ENCODE measurements around the gene SMAD3.
A peak's percentile ranks its signal among the peaks of the same experiment; 100 is the strongest.
"Not testable (repeated sequence)": the region's sequence is repeated elsewhere in the genome, so short reads cannot be mapped to it uniquely, and the experiment has no call there.

The SMAD3 gene

DNA sequence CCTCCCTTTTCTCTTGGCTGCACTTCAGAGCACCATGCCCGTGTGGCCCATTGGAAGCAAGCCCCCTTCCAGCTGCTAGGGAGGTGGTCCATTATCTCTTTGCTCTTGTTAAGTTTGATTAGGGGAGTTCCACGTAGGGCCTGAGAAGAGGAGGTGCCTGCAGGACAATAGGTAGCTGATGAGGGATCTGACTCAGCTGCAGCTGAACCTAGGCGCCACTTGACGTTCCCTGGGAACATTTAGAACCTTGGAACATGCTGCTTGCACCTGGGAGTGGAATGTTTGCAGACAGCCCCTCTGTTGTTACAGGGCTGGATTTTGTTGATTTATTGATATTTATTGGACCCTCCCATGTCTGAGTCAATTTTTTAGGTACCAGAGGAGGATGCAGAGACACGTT is 4.7 kb downstream of the SMAD3 start:
- DNase-seq (ENCODE audit: low spot score in 2 of 2), result no peak
- peaks cover 15% of the 10 kb centered on the region for H3K36me3 Mint-ChIP-seq (ENCODE audit: insufficient read depth)
- no peak for ATAC-seq (replicated peaks; ENCODE audit: extremely low read depth, poor library complexity, severe bottlenecking)
- no peaks in the 10 kb centered on the region for H3K27me3 Mint-ChIP-seq
- H3K4me1 Mint-ChIP-seq, result peaks cover 70% of the 10 kb centered on the region
- no peak overlapping the region for H3K27ac Mint-ChIP-seq (ENCODE audit: low read depth)
- peak overlapping the region; percentile 89 for H3K4me3 Mint-ChIP-seq
- no peaks in the 10 kb centered on the region for H3K9me3 Mint-ChIP-seq

DNA sequence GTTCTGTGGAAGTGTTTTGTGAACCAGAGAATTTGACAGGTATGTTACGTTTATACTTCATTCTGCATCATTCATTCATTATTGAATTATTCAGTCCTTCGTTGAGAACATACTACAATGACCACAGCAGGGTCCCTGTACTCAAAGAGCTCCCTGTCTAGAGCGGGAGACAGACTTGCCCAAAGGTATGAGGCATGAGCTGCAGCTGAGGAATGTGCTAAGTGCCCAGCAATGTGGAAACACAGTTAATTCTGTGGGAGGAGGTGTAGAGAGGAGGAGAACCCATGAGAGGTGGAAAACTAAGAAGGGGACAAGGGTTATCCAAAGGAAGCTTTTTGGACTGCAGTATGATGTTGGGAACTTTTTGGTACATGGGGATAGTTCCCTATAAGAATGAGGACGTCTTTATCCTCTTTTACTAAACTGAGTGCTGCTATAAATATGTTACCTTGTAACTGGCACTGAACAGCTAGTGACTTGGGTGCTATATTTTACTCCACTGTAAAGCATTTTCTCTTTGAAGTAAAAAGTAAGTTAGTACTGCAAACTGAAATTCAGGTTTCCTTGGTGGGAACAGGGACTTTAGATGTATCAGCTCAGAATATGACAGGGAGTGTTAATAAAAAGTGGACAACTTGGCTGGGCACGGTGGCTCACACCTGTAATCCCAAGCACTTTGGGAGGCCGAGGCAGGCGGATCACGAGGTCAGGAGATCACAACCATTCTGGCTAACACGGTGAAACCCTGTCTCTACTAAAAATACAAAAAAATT is 5.7 kb downstream of the SMAD3 start:
- H3K27ac Mint-ChIP-seq (ENCODE audit: low read depth), result no peak overlapping the region

DNA sequence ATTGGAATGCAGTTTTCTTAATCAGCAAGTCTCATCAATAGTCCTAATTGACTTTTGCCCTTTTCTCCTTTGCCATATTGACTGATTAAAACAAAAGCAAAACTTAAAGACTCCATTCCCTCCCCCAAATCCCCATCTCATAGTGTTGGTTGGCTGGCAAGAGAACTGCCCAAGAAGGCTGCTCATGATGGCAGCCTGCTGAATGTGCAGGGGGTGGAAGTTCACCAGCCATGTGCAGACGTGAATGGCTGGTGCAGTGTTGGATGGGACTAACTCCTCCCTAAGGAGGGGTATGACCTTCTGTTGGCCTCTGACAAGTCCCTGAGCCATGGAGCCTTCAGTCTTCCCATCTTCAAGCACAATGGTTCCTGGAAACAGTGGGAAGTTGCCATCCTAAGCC is 7.0 kb downstream of the SMAD3 start:
- H3K27ac Mint-ChIP-seq (ENCODE audit: low read depth), result peak overlapping the region; percentile 83
- H3K4me3 Mint-ChIP-seq, result peak overlapping the region; percentile 67
- H3K4me1 Mint-ChIP-seq, result peaks cover 86% of the 10 kb centered on the region
- H3K36me3 Mint-ChIP-seq (ENCODE audit: insufficient read depth), result peaks cover 18% of the 10 kb centered on the region
- ATAC-seq (replicated peaks; ENCODE audit: extremely low read depth, poor library complexity, severe bottlenecking) (no peak), DNase-seq (ENCODE audit: low spot score in 2 of 2) (no peak)
- no peaks in the 10 kb centered on the region for H3K9me3 Mint-ChIP-seq
- H3K27me3 Mint-ChIP-seq, result no peaks in the 10 kb centered on the region

More for the DNA sequence above, 5.7 kb downstream of the SMAD3 start:
- DNase-seq (ENCODE audit: low spot score in 2 of 2), result no peak
- Mint-ChIP-seq H3K4me1 (peaks cover 78% of the 10 kb centered on the region), H3K36me3 (ENCODE audit: insufficient read depth) (peaks cover 19% of the 10 kb centered on the region), H3K27me3 (no peaks in the 10 kb centered on the region), H3K4me3 (no peak overlapping the region), H3K9me3 (no peaks in the 10 kb centered on the region)
- ATAC-seq (replicated peaks; ENCODE audit: extremely low read depth, poor library complexity, severe bottlenecking), result no peak

DNA sequence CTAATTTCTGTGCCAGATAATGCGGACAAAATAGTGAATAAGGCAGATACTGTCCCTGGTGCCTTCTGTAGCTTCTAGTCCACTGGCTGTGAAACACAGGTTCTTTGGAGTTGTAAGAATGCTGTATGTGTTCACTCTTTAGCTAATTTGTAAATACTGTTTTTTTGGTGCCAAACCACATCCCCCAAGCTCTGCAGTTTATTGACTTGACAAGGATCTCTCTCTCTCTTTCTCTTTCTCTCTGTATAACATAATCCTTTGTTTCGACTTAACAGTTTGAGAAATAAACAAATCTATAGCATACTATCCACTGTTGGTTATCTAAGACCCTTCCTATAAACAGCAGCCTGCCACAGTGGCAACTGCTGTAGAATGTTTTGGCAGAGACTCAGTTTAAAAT is 7.6 kb downstream of the SMAD3 start:
- peak overlapping the region; percentile 83 for H3K27ac Mint-ChIP-seq (ENCODE audit: low read depth)
- DNase-seq (ENCODE audit: low spot score in 2 of 2) (no peak), ATAC-seq (replicated peaks; ENCODE audit: extremely low read depth, poor library complexity, severe bottlenecking) (peak; percentile 26)
- H3K27me3 Mint-ChIP-seq, result no peaks in the 10 kb centered on the region
- H3K9me3 Mint-ChIP-seq, result no peaks in the 10 kb centered on the region
- peaks cover 18% of the 10 kb centered on the region for H3K36me3 Mint-ChIP-seq (ENCODE audit: insufficient read depth)
- H3K4me3 Mint-ChIP-seq, result peak overlapping the region; percentile 67
- peaks cover 86% of the 10 kb centered on the region for H3K4me1 Mint-ChIP-seq

DNA sequence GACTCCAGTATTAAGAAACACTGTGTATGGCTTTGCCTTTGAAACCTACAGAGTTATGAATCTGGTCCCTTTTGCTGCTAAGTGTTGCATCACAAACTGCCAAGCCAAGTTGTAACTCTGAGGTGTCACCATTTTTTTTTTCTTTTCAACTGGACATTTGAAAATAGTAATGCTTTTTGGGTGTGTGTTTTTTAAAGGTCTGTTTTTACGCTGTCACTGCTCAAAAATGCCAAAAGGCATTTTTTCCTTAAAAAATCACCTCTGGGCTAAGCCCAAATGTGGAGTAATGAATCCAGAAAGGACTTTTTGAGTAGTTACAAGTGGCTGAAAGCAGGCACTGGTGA is 9.5 kb downstream of the SMAD3 start:
- DNase-seq (ENCODE audit: low spot score in 2 of 2) (no peak), ATAC-seq (replicated peaks; ENCODE audit: extremely low read depth, poor library complexity, severe bottlenecking) (no peak)
- Mint-ChIP-seq H3K9me3 (no peaks in the 10 kb centered on the region), H3K4me1 (peaks cover 80% of the 10 kb centered on the region), H3K27me3 (no peaks in the 10 kb centered on the region), H3K27ac (ENCODE audit: low read depth) (no peak overlapping the region), H3K4me3 (peak overlapping the region; percentile 59), H3K36me3 (ENCODE audit: insufficient read depth) (peaks cover 18% of the 10 kb centered on the region)

DNA sequence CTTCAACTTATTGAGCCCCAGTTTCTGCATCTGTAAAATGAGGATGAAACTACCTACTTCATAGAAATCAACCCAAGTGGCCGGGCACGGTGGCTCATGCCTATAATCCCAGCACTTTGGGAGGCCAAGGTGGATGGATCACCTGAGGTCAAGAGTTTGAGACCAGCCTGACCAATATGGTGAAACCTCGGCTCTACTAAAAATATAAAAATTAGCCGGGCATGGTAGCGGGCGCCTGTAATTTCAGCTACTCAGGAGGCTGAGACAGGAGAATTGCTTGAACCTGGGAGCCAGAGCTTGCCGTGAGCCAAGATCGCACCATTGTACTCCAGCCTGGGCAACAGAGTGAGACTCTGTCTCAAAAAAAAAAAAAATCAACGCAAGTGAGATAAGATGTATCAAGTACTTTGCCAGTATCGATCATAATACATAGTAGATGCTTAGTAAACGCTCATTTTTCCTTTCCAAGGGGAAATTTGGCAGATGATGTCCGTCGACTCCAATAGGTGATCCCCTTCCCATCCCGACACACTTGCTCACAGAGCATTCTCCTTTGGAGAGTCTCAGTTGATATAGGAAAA is 10.2 kb downstream of the SMAD3 start:
- H3K27me3 Mint-ChIP-seq; H3K9me3 Mint-ChIP-seq; DNase-seq (ENCODE audit: low spot score in 2 of 2); ATAC-seq (replicated peaks; ENCODE audit: extremely low read depth, poor library complexity, severe bottlenecking); H3K27ac Mint-ChIP-seq (ENCODE audit: low read depth): not testable (repeated sequence)
- peak overlapping the region; percentile 19 for H3K4me3 Mint-ChIP-seq
- peaks cover 82% of the 10 kb centered on the region for H3K4me1 Mint-ChIP-seq
- peaks cover 18% of the 10 kb centered on the region for H3K36me3 Mint-ChIP-seq (ENCODE audit: insufficient read depth)

DNA sequence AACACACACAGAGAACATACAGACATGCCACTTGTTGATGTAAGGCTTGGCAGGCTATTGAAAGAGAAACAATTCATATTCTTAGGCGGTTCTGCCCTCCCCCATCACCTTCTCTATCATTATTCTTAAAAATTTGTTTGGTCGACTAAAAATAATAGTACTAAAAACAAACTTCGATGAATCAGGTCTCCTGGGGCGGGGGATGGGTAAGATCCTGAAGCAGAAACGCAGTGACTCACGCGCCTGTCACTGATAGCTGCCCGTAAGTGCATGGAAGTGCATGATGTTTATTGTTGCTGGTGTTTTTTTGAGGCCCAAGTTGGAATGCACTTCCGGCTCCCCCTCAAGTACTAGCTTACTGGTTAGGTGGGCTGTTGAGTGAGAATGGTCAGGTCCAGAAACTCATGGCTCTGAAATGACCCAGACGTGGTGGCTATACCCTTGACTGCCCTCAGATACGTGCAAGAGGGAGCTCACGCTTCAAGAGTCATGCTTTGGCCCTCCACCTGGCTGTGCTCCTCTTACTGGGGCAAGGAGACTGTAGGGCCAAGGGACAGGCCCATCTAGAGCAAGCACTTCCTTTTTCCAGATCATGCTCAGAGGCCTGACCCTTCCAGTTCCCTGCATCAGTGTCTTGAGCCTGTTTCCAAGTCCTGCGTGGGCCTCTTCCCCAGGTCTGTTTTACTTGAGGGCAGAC is 10.9 kb downstream of the SMAD3 start:
- peaks cover 82% of the 10 kb centered on the region for H3K4me1 Mint-ChIP-seq
- H3K27me3 Mint-ChIP-seq, result no peaks in the 10 kb centered on the region
- no peaks in the 10 kb centered on the region for H3K9me3 Mint-ChIP-seq
- DNase-seq (ENCODE audit: low spot score in 2 of 2), result no peak
- peak overlapping the region; percentile 34 for H3K4me3 Mint-ChIP-seq
- no peak overlapping the region for H3K27ac Mint-ChIP-seq (ENCODE audit: low read depth)
- ATAC-seq (replicated peaks; ENCODE audit: extremely low read depth, poor library complexity, severe bottlenecking), result no peak
- peaks cover 14% of the 10 kb centered on the region for H3K36me3 Mint-ChIP-seq (ENCODE audit: insufficient read depth)

DNA sequence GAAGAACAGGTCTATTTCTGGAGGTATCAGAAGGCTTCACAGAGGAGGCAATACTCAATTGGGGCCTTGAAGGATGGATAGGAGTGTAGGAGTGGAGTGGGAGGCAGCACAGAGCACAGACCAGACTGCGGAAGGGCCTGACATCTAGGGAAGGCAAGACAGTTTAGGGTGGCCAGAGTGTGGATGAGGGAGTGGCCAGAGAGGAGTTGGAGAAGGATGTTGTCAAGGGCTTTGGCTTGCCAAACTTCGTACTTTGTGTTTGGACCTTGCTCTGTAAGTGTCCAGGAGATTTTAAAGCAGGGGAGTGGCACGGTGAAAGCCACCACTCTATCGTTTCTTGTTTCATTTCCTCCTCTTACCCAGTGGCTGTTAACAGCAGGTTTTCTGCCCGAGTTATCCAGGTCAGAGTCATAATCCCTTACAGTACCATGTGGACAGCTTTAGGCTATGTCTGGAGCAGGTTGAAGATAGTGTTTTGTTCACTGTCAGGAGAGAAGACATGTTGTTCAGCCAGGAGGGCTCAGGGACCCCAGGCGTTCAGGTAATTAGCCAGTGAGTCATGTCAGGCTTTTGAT is 12.3 kb downstream of the SMAD3 start:
- Mint-ChIP-seq H3K27me3 (no peaks in the 10 kb centered on the region), H3K4me1 (peaks cover 87% of the 10 kb centered on the region), H3K27ac (ENCODE audit: low read depth) (peak overlapping the region; percentile 5), H3K36me3 (ENCODE audit: insufficient read depth) (peaks cover 13% of the 10 kb centered on the region), H3K9me3 (no peaks in the 10 kb centered on the region), H3K4me3 (peak overlapping the region; percentile 14)
- ATAC-seq (replicated peaks; ENCODE audit: extremely low read depth, poor library complexity, severe bottlenecking), result no peak
- no peak for DNase-seq (ENCODE audit: low spot score in 2 of 2)

DNA sequence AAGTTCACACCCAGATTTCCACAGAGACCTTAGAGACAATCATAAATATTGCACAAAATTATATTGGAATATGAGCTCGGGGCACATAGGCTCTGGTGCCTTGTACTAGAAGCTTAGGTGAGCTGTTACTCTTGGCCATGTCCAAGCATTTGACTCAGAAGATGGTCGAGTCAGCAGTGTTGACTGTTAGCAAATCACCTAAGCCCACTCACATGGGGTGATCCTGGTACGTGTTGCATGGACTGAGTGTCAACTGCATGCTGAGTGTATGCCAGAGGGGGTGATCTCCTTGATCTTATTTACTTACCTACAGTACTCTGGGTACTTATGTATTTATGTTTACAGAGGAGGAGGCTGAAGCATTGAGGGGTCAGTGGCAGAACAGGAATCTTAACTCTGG is 14.0 kb downstream of the SMAD3 start:
- no peaks in the 10 kb centered on the region for H3K9me3 Mint-ChIP-seq
- ATAC-seq (replicated peaks; ENCODE audit: extremely low read depth, poor library complexity, severe bottlenecking) (no peak), DNase-seq (ENCODE audit: low spot score in 2 of 2) (no peak)
- peaks cover 17% of the 10 kb centered on the region for H3K36me3 Mint-ChIP-seq (ENCODE audit: insufficient read depth)
- no peaks in the 10 kb centered on the region for H3K27me3 Mint-ChIP-seq
- peaks cover 90% of the 10 kb centered on the region for H3K4me1 Mint-ChIP-seq
- H3K27ac Mint-ChIP-seq (ENCODE audit: low read depth), result no peak overlapping the region
- no peak overlapping the region for H3K4me3 Mint-ChIP-seq

DNA sequence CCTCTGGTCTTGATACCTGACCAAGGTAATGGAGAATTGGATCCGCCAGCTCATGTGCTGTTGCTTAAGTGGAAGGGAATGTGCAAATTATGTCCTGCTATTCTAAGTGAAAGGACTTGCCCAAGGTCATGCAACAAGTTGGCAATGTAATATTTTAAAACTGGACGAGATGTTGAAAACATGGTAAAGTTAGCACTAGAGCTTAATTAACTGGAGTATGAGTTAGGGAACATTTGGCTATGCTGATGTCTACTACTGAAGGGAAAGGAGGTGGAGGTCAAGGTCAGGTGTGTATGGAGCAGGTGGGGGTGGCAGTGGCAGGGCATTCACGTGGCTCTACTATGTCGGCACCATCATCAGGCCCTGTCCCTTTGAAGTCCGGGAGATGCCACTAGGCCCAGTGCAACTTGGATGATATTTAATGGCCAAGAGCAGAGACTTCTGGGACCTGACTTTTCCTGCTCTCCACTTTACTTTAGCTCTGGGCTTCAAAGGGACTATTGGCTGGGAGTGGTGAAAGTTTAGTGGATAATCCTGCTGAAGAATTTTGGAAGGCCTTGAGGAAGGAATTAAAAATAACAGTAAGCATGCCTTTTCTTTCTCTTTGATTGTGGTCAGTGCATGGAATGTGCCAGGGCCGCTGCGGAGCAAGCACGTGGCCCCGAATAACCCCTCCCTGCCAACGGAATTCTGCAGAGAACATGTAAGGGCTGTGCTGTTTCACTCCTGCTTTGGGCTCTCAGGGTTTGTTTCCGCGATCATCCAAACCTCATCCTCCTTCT is 14.9 kb downstream of the SMAD3 start:
- Mint-ChIP-seq H3K9me3 (no peaks in the 10 kb centered on the region), H3K27me3 (no peaks in the 10 kb centered on the region), H3K4me1 (peaks cover 90% of the 10 kb centered on the region), H3K36me3 (ENCODE audit: insufficient read depth) (peaks cover 15% of the 10 kb centered on the region), H3K27ac (ENCODE audit: low read depth) (no peak overlapping the region), H3K4me3 (no peak overlapping the region)
- no peak for ATAC-seq (replicated peaks; ENCODE audit: extremely low read depth, poor library complexity, severe bottlenecking)
- DNase-seq (ENCODE audit: low spot score in 2 of 2), result no peak

DNA sequence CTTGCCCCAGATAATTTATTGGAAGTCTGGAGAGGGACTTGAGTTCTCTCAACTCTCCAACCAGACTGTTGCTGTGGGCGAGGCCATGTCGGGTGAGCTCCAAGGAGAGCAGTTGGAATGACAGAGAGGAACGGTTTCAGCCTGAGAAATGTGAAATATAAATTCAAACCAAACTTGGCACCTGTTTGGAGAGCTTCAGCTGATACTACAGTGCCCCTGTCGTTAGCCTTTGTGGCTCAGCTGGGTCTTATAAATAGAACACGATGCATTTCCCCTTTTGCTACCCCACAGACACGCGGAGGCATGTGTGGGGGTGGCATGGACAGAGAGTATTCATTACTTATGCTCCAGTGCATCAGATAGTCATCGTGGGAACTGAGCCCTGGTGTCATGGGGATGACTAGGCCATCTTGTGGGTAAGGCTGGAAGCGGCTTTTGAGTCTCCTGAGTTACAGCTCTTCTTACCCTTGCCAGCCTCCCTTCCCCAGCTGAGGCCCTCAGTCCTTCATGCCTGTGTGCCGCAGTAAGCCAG is 15.6 kb downstream of the SMAD3 start:
- ATAC-seq (replicated peaks; ENCODE audit: extremely low read depth, poor library complexity, severe bottlenecking) (peak; percentile 34), DNase-seq (ENCODE audit: low spot score in 2 of 2) (no peak)
- peak overlapping the region; percentile 93 for H3K27ac Mint-ChIP-seq (ENCODE audit: low read depth)
- H3K4me1 Mint-ChIP-seq, result peaks cover 91% of the 10 kb centered on the region
- peak overlapping the region; percentile 76 for H3K4me3 Mint-ChIP-seq
- no peaks in the 10 kb centered on the region for H3K9me3 Mint-ChIP-seq
- H3K27me3 Mint-ChIP-seq, result no peaks in the 10 kb centered on the region
- H3K36me3 Mint-ChIP-seq (ENCODE audit: insufficient read depth), result peaks cover 11% of the 10 kb centered on the region

DNA sequence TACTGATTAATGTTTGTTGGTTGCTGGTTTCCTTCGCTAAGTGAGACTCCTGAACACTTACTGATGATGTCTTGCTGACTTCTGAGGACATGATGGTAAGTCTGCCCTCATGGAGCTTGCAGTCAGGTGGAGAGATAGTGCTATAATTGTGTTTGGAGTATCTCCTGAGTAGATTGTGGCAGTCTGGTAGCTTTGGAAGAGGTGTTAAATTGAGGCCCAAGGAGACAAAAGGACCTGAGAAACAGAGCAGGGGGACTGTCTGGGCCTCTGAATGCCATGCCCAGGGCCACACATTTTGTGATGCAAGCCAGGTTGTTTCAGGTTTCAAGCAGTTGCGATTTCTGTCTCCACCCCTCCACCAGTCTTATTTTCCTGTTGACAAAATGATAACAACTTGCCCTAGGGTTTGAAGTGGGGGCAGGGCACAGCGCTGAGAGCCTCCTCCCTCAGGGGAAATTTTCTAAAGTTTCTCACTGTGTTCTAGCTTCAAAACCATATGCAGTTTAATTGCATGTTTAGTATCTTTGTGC is 16.7 kb downstream of the SMAD3 start:
- ATAC-seq (replicated peaks; ENCODE audit: extremely low read depth, poor library complexity, severe bottlenecking) (peak; percentile 54), DNase-seq (ENCODE audit: low spot score in 2 of 2) (peak in 1 of 2 donors; percentile 51)
- H3K9me3 Mint-ChIP-seq, result no peaks in the 10 kb centered on the region
- H3K27ac Mint-ChIP-seq (ENCODE audit: low read depth), result peak overlapping the region; percentile 93
- peaks cover 90% of the 10 kb centered on the region for H3K4me1 Mint-ChIP-seq
- H3K4me3 Mint-ChIP-seq, result peak overlapping the region; percentile 76
- H3K36me3 Mint-ChIP-seq (ENCODE audit: insufficient read depth), result peaks cover 9% of the 10 kb centered on the region
- H3K27me3 Mint-ChIP-seq, result no peaks in the 10 kb centered on the region

Data from central memory CD8-positive, alpha-beta T cell (primary cell).